ENCODE measurements around the gene PIGQ.

- TF ChIP-seq POLR2AphosphoS5 (IDR thresholded peaks at IDR 0.05) (no peak), CTCF (IDR thresholded peaks at IDR 0.05) (no peak), POLR2A (IDR thresholded peaks at IDR 0.05) (no peak)
These were observed 43.4 kb upstream of the PIGQ start for GRCh38 chr16:526181-527014.
